Stomach (tissue), 19 donors: ENCODE data around the gene NSD1. TPM values are rescaled to one million over a fixed set of nuclear protein-coding genes. Genes with fewer than 3 reads are reported as not detected.

Source experiments
- DNase-seq, 2 donors: peaks; one replicate each; pipeline versions ENCODE4 v3.0.0 to v3.0.0-alpha.2; 2013 to 2019
- H3K27ac ChIP-seq, 5 donors: fragments of 200-600 bp in 4 of 5; sonication (generic) in 4 of 5; one replicate each; pipeline ENCODE4 v1.5.1; 2013 to 2019; ENCODE audit warnings: mild to moderate bottlenecking in 1 of 5, moderate library complexity in 1 of 5
- H3K27me3 ChIP-seq, 3 donors: fragments of 200-600 bp; sonication (generic); one replicate each; pipeline ENCODE4 v1.5.1; 2017 to 2019; ENCODE audit warnings: mixed run types in 1 of 3
- H3K36me3 ChIP-seq, 4 donors: fragments of 200-600 bp; sonication (generic); 1 replicate in 3 of 4; 2 replicates in 1 of 4; pipeline ENCODE4 v1.5.1; 2016 to 2019
- H3K4me1 ChIP-seq, 4 donors: fragments of 200-600 bp; sonication (generic); one replicate each; pipeline ENCODE4 v1.5.1; 2016 to 2019
- H3K4me3 ChIP-seq, 4 donors: fragments of 200-600 bp; sonication (generic) in 3 of 4; one replicate each; pipeline ENCODE4 v1.5.1; 2016 to 2019; ENCODE audit warnings: mild to moderate bottlenecking in 1 of 4
- H3K9me3 ChIP-seq, 4 donors: fragments of 200-600 bp; sonication (generic); one replicate each; pipeline ENCODE4 v1.5.1; 2016 to 2019
- CTCF ChIP-seq, 7 experiments: fragments of 450-650 bp in 4 of 7; fragments of 200-600 bp in 3 of 7; sonication (generic) in 3 of 7; IDR thresholded peaks; one replicate each; pipeline ENCODE4 v1.5.1; 2016 to 2019; ENCODE audit warnings: antibody characterized with exemption in 7 of 7, control low read depth in 2 of 7, mild to moderate bottlenecking in 1 of 7
- EP300 ChIP-seq: sonication (generic); formaldehyde crosslinking; IDR thresholded peaks from one replicate; pipeline ENCODE4 v1.6.1; 2017; ENCODE audit warnings: antibody characterized with exemption
- POLR2A ChIP-seq, 4 donors: fragments of 450-650 bp; IDR thresholded peaks; one replicate each; pipeline ENCODE4 v1.6.1; 2016; ENCODE audit warnings: antibody characterized with exemption in 4 of 4, control low read depth in 2 of 4, mild to moderate bottlenecking in 1 of 4, moderate library complexity in 1 of 4
- POLR2AphosphoS5 ChIP-seq, 3 donors: sonication (generic); formaldehyde crosslinking; IDR thresholded peaks; one replicate each; pipeline ENCODE4 v1.6.1; 2016; ENCODE audit warnings: antibody characterized with exemption in 3 of 3
- WGBS, 5 donors: extraction: QIAGEN DNeasy Blood & Tissue Kit in 3 of 5; methylation state at CpG; one replicate each; pipeline versions ENCODE4 v1.1.5 to v1.1.7; 2013 to 2018; 5-methylcytosine and 5-hydroxymethylcytosine counted together
- intact Hi-C: fragments of 100-400 bp; cut with DNase I; formaldehyde crosslinking; loops from one replicate; pipeline ENCODE4 v1.15.1; 2023; ENCODE audit warnings: low total_unique reads
- long read RNA-seq, 10 donors: transcript quantifications; one replicate each; lab custom pipeline, GENCODE V29; 2026
- polyA plus RNA-seq, 3 donors: library from polyadenylated mRNA; stranded (reverse); fragments of 200-250 nt; gene quantifications; one replicate each; pipeline ENCODE4 v1.2.3, GENCODE V29; 2013
- total RNA-seq, 5 donors: library from RNA; depleted of rRNA; stranded (reverse); fragments of >200 nt; gene quantifications; one replicate each; pipeline versions ENCODE4 v1.1.0 to v1.2.3, GENCODE V29; 2014 to 2016
- donor health status: healthy with polysubstance abuse.
- donor health status: Bipolar disorder and iron deficiency.
- donor health status: healthy.

NSD1 gene
- total RNA-seq (10 to 100 TPM; 17.5 to 69.9 (median 40.0) TPM), polyA plus RNA-seq (1 to 10 TPM; 5.1 to 6.9 (median 5.9) TPM)
- long read RNA-seq, donor 1, partial matches to known transcripts = 0 of 2 reads
- long read RNA-seq, donor 1, other reads (novel, unspliced or antisense) = 0 of 2 reads
- long read RNA-seq, donor 2, partial matches to known transcripts = 0 of 3 reads
- long read RNA-seq, donor 2, other reads (novel, unspliced or antisense) = 0 of 3 reads
- long read RNA-seq, donor 3 = 0 reads
- long read RNA-seq, donor 4 = 0 reads
- long read RNA-seq, donor 5, partial matches to known transcripts = 18 of 20 reads
- long read RNA-seq, donor 5, other reads (novel, unspliced or antisense) = 0 of 20 reads
- long read RNA-seq, donor 6, partial matches to known transcripts = 13 of 62 reads
- long read RNA-seq, donor 6, other reads (novel, unspliced or antisense) = 46 of 62 reads
- long read RNA-seq, donor 7, full-length matches to known transcripts = 2 of 7 reads
- long read RNA-seq, donor 7, partial matches to known transcripts = 0 of 7 reads
- long read RNA-seq, donor 7, other reads (novel, unspliced or antisense) = 5 of 7 reads
- long read RNA-seq, donor 8, partial matches to known transcripts = 5 of 6 reads
- long read RNA-seq, donor 8, other reads (novel, unspliced or antisense) = 0 of 6 reads
- long read RNA-seq, donor 9, partial matches to known transcripts = 7 of 8 reads
- long read RNA-seq, donor 9, other reads (novel, unspliced or antisense) = 0 of 8 reads
- long read RNA-seq, donor 10, partial matches to known transcripts = 0 of 2 reads
- long read RNA-seq, donor 10, other reads (novel, unspliced or antisense) = 0 of 2 reads

DNA sequence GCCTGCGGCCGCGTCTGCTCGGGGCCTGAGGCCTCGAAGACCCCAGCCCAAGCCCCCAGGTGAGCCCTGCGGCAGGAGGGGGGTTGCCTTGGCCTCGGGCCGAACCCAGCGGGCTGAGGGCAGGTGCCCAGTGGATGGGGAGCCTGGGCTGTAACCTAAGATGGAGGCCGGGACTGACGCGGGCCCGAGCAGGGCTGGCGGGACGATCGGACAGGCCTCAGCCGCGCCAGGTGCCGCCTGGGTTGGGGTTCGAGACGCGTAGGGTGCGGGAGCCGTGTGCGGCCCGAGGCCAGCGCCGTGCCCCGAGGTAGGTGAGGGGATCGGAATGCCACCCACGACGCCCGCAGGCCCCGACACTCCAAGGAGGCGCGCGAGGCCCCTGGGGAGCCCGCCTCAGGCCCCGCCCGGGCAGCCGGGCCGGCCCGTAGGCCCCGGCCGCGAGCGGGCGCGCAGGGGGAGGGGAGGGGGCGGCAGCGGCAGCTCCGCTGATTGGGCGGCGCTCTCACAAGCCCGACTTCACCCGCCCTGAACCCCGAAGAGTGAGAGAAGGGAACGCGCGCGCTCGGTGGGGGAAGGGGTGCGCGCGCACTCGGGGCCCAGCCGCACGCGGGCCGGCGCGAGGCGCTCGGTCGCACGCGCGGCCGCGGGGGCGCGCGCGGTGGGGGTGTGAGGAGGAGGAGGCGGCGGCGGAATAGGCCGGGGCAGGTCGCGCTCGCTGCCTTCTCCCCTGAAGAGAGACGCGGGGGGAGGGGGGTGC is at the start of gene NSD1:
NSD1 (plus strand) TSS at position 678 of the 757 bp plus-strand sequence. CDS start 1,331 bp downstream, outside the sequence.
- Histone ChIP-seq H3K4me1 (peaks cover 44 to 50% (median 46%) of the 10 kb centered on the region in 4 donors), H3K27ac (peak within 1 kb of the TSS; percentile 86 to 94 (median 89)), H3K27me3 (no peaks in the 10 kb centered on the region), H3K36me3 (peaks cover 9 to 26% (median 19%) of the 10 kb centered on the region in 4 donors), H3K4me3 (peak within 1 kb of the TSS; percentile 57 to 88 (median 80)), H3K9me3 (no peaks in the 10 kb centered on the region)
- WGBS, 5 donors = 1 to 3% (median 2%) methylated on average over 15 to 91 of the region's 93 CpGs
- intact Hi-C loops = no loop called here
- no peak for TF ChIP-seq CTCF (IDR thresholded peaks at IDR 0.05)
- TF ChIP-seq EP300 = no peak
- TF ChIP-seq POLR2AphosphoS5 (IDR thresholded peaks at IDR 0.05) = peak in 2 of 3 donors; percentile 4 to 57
- TF ChIP-seq POLR2A (IDR thresholded peaks at IDR 0.05) = no peak
- peak; percentile 88 to 97 for DNase-seq

GRCh38 chr5:177084175-177084574 is 49.4 kb upstream of the NSD1 start:
- no peaks in the 10 kb centered on the region for H3K36me3 ChIP-seq
- no peak overlapping the region for H3K27ac ChIP-seq
- TF ChIP-seq POLR2AphosphoS5 (IDR thresholded peaks at IDR 0.05) (no peak), CTCF (IDR thresholded peaks at IDR 0.05) (no peak), POLR2A (IDR thresholded peaks at IDR 0.05) (no peak), EP300 (no peak)
- no peaks in the 10 kb centered on the region for H3K9me3 ChIP-seq
- no peak for DNase-seq
- WGBS, 5 donors = 60 to 69% (median 66%) methylated on average over 4 of the region's 4 CpGs
- H3K4me1 ChIP-seq = peaks cover 8 to 33% (median 26%) of the 10 kb centered on the region in 4 donors
- no peak overlapping the region for H3K4me3 ChIP-seq
- H3K27me3 ChIP-seq = peaks cover 0 to 29% (median 0%) of the 10 kb centered on the region in 3 donors
- intact Hi-C loops = no loop called here

GRCh38 chr5:177085985-177086653 is 47.5 kb upstream of the NSD1 start:
- Histone ChIP-seq H3K9me3 (no peaks in the 10 kb centered on the region), H3K27ac (peak overlapping the region; percentile 43 to 80 (median 59)), H3K4me1 (peaks cover 8 to 46% (median 37%) of the 10 kb centered on the region in 4 donors), H3K27me3 (peaks cover 0 to 29% (median 0%) of the 10 kb centered on the region in 3 donors), H3K36me3 (peaks cover 0 to 4% (median 0%) of the 10 kb centered on the region in 4 donors), H3K4me3 (peak overlapping the region in 3 of 4 donors; percentile 50 to 52 (median 51))
- intact Hi-C loops = no loop called here
- 22 to 37% (median 32%) methylated on average over 11 to 13 of the region's 13 CpGs for WGBS, 5 donors
- no peak for DNase-seq
- no peak for TF ChIP-seq POLR2A (IDR thresholded peaks at IDR 0.05)
- TF ChIP-seq CTCF (IDR thresholded peaks at IDR 0.05) = no peak
- no peak for TF ChIP-seq POLR2AphosphoS5 (IDR thresholded peaks at IDR 0.05)
